HepG2 (cell line): Measurements from ENCODE around the gene HS3ST3B1. TPM values are rescaled to one million over a fixed set of nuclear protein-coding genes. Genes with fewer than 3 reads are reported as not detected.
A peak's percentile ranks its signal among the peaks of the same experiment; 100 is the strongest.

Source experiments
- ATAC-seq: fragments of 200-7000 bp; cut with Tn5 transposase; 3 replicates; pipeline ENCODE4 v1.9.1; 2020; ENCODE audit warnings: mild to moderate bottlenecking, moderate library complexity
- BruUV-seq: library from RNA; stranded (reverse); fragments of 400-500 nt; replicated peaks from 2 replicates; lab custom pipeline; 2021; lab: Mats Ljungman, UMichigan
- CTCF ChIA-PET: fragments of 300-600 bp; formaldehyde crosslinking; extraction: SDS; loops from one replicate; lab custom pipeline; 2021; ENCODE audit warnings: low total read pairs, inconsistent platforms, low intra/inter-chr PET ratio; lab: Yijun Ruan, JAX
- POLR2A ChIA-PET: fragments of 350-600 bp; sonication (Branson Sonifier 250); formaldehyde crosslinking; loops from one replicate; lab custom pipeline; 2020; ENCODE audit warnings: antibody characterized with exemption, inconsistent platforms; lab: Yijun Ruan, JAX
- DNase-seq: peaks from one replicate; pipeline ENCODE4 v3.0.0-alpha.2; 2015; ENCODE audit warnings: low spot score
- FAIRE-seq: peaks from 3 replicates; lab custom pipeline; 2011; peaks lifted over from hg19 to GRCh38; lab: Jason Lieb, UNC
- H2AFZ ChIP-seq: one replicate; pipeline ENCODE4 v1.6.1; 2011; ENCODE audit warnings: low read length, inconsistent platforms
- H3K27ac ChIP-seq: fragments of 300-600 bp; 3 replicates; pipeline ENCODE4 v1.8.0; 2011; ENCODE audit warnings: mixed run types, mild to moderate bottlenecking, mixed read lengths, low read length, inconsistent platforms; ENCODE audit not compliant: insufficient read depth; ENCODE audit errors: extremely low read length
- H3K27me3 ChIP-seq, 2 experiments: fragments of 200-600 bp in 1 of 2; 2 replicates in 1 of 2; 3 replicates in 1 of 2; pipeline versions ENCODE4 v1.6.0 to v1.8.0; 2011; ENCODE audit warnings: low read length in 2 of 2, mild to moderate bottlenecking in 2 of 2, moderate library complexity in 2 of 2, inconsistent platforms in 1 of 2; ENCODE audit not compliant: insufficient read depth in 2 of 2, control insufficient read depth in 1 of 2
- H3K36me3 ChIP-seq, 2 experiments: fragments of 200-600 bp in 1 of 2; replicated peaks in 1 of 2; 2 replicates in 1 of 2; 3 replicates in 1 of 2; pipeline versions ENCODE4 v1.5.1 to v1.8.0; 2011; ENCODE audit warnings: low read length in 2 of 2, inconsistent platforms in 1 of 2; ENCODE audit not compliant: insufficient read depth in 2 of 2, control insufficient read depth in 1 of 2
- H3K4me1 ChIP-seq: 2 replicates; pipeline ENCODE4 v1.5.1; 2012; ENCODE audit warnings: low read length, inconsistent platforms; ENCODE audit not compliant: insufficient read depth
- H3K4me2 ChIP-seq: 2 replicates; pipeline ENCODE4 v1.6.0; 2011; ENCODE audit warnings: low read depth, low read length, inconsistent platforms
- H3K4me3 ChIP-seq, 3 experiments: fragments of 200-600 bp in 1 of 3; sonication (generic), shearing (Covaris generic) in 1 of 3; replicated peaks in 1 of 3; 2 replicates each; pipeline ENCODE4 v1.5.1; 2011 to 2016; ENCODE audit warnings: low read length in 3 of 3, inconsistent platforms in 2 of 3, low read depth in 2 of 3, mild to moderate bottlenecking in 2 of 3, control low read depth in 1 of 3, mixed read lengths in 1 of 3; ENCODE audit not compliant: insufficient read depth in 1 of 3
- H3K79me2 ChIP-seq: one replicate; pipeline ENCODE4 v1.6.1; 2011; ENCODE audit warnings: low read length, inconsistent platforms; ENCODE audit not compliant: insufficient read depth
- H3K9ac ChIP-seq: 2 replicates; pipeline ENCODE4 v1.6.0; 2011; ENCODE audit warnings: mild to moderate bottlenecking, low read depth, low read length, inconsistent platforms; ENCODE audit not compliant: insufficient read depth
- H3K9me3 ChIP-seq: 2 replicates; pipeline ENCODE4 v1.5.1; 2012; ENCODE audit warnings: mild to moderate bottlenecking, low read length
- H4K20me1 ChIP-seq: 2 replicates; pipeline ENCODE4 v1.6.0; 2011; ENCODE audit warnings: inconsistent platforms, mild to moderate bottlenecking, low read length, moderate library complexity; ENCODE audit not compliant: insufficient read depth
- CREBL2 ChIP-seq: sonication (generic); formaldehyde crosslinking; IDR thresholded peaks from 2 replicates; pipeline ENCODE4 v1.8.1; 2023; ENCODE audit warnings: missing genetic modification reagents, mild to moderate bottlenecking, borderline replicate concordance
- MED8 ChIP-seq: sonication (generic); formaldehyde crosslinking; IDR thresholded peaks from 2 replicates; pipeline ENCODE4 v1.8.1; 2023; ENCODE audit warnings: mild to moderate bottlenecking, missing genetic modification reagents; ENCODE audit not compliant: insufficient replicate concordance
- MTF1 ChIP-seq: sonication (generic); formaldehyde crosslinking; IDR thresholded peaks from 2 replicates; pipeline ENCODE4 v1.5.0; 2020; ENCODE audit warnings: missing genetic modification reagents
- NCOA2 ChIP-seq: sonication (generic); formaldehyde crosslinking; IDR thresholded peaks from 2 replicates; pipeline ENCODE4 v1.8.0; 2022; ENCODE audit warnings: inconsistent platforms
- PITX1 ChIP-seq: sonication (generic); formaldehyde crosslinking; IDR thresholded peaks from 2 replicates; pipeline ENCODE4 v1.5.1; 2020; ENCODE audit warnings: mild to moderate bottlenecking, missing genetic modification reagents
- SIN3B ChIP-seq: fragments of 150-350 bp; IDR thresholded peaks from 2 replicates; pipeline ENCODE4 v1.6.1; 2014; ENCODE audit warnings: low read length
- SYNCRIP ChIP-seq: fragments of 200-400 bp; formaldehyde crosslinking; IDR thresholded peaks from 2 replicates; pipeline ENCODE4 v1.6.1; 2018; ENCODE audit warnings: mild to moderate bottlenecking, low read depth, low read length; ENCODE audit not compliant: insufficient read depth
- ZBTB1 ChIP-seq: sonication (generic); formaldehyde crosslinking; IDR thresholded peaks from 2 replicates; pipeline ENCODE4 v1.4.0; 2020; ENCODE audit warnings: missing genetic modification reagents, borderline replicate concordance
- ZFAT ChIP-seq: sonication (generic); formaldehyde crosslinking; conservative IDR thresholded peaks from 2 replicates; pipeline ENCODE4 v1.8.1; 2023; ENCODE audit warnings: missing genetic modification reagents, inconsistent platforms
- ZMYM3 ChIP-seq: sonication (generic); formaldehyde crosslinking; IDR thresholded peaks from 2 replicates; pipeline ENCODE4 v1.5.1; 2020; ENCODE audit warnings: mild to moderate bottlenecking, missing genetic modification reagents
- ZNF10 ChIP-seq: sonication (generic); formaldehyde crosslinking; IDR thresholded peaks from 2 replicates; pipeline ENCODE4 v1.4.0; 2020; ENCODE audit warnings: mild to moderate bottlenecking, low read depth, missing genetic modification reagents, borderline replicate concordance
- ZNF30 ChIP-seq: sonication (generic); formaldehyde crosslinking; IDR thresholded peaks from 2 replicates; pipeline ENCODE4 v1.5.0; 2020; ENCODE audit warnings: mild to moderate bottlenecking, missing genetic modification reagents
- ZNF609 ChIP-seq: sonication (generic); formaldehyde crosslinking; IDR thresholded peaks from 2 replicates; pipeline ENCODE4 v1.4.0; 2020; ENCODE audit warnings: mild to moderate bottlenecking, missing genetic modification reagents, borderline replicate concordance
- WGBS: methylation state at CpG from one replicate; pipeline ENCODE4 v1.1.6; 2017; ENCODE audit warnings: low lambda C conversion rate; 5-methylcytosine and 5-hydroxymethylcytosine counted together
- in situ Hi-C: cut with HindIII; loops from 2 replicates; pipeline ENCODE4 v1.10.0; 2017; ENCODE audit warnings: low pct_unique_long_range_greater_than_20kb; ENCODE audit not compliant: extremely low pct_ligation_motif_present
- intact Hi-C: fragments of 100-400 bp; cut with micrococcal nuclease; formaldehyde crosslinking; loops from one replicate; pipeline ENCODE4 v1.10.0; 2022; ENCODE audit not compliant: unreplicated experiment
- polyA plus RNA-seq, 8 experiments: library from polyadenylated mRNA; depleted of rRNA in 3 of 8; stranded (reverse) in 7 of 8; unstranded in 1 of 8; fragments of >200 nt; fragmentation: Illumina TruSeq in 4 of 8; extraction: Trizol in 4 of 8; gene quantifications; 2 replicates each; pipeline versions ENCODE4 v1.2.1 to v1.2.3, GENCODE V29; 2011 to 2016; ENCODE audit warnings: low read depth in 4 of 8, missing spikeins in 1 of 8, mixed read lengths in 1 of 8; ENCODE audit not compliant: insufficient read depth in 1 of 8
- total RNA-seq, 5 experiments: library from RNA; depleted of rRNA; stranded (reverse); fragments of >200 nt; fragmentation: Illumina TruSeq; extraction: Trizol; gene quantifications; 2 replicates each; pipeline ENCODE4 v1.2.3, GENCODE V29; 2016; ENCODE audit warnings: low read depth in 1 of 5

Gene HS3ST3B1
- total and polyA plus RNA-seq, 2 of the 13 experiments (the other 11 are each of a cell fraction or from before 2014, with no cell fraction given), result 15.7 to 39.5 TPM

DNA sequence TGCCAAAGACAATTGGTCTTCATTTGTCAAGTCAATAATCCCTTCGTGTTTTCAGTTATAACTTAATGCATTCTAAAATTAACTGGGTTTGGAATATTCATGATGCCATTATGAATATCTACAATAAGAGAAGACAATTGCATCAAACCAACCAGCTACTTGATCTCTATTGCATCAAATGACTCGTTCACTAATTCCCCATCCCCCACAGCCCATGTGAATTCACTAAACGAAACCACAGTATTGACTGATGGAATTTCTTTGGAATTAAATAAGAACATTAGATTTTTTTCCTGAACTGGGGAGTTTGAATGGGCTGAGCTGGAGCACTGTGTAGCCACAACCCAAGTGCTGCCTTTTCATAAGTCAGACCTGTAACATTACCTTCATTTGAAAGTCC lies 65.3 kb downstream of the HS3ST3B1 start:
- no TSS peak for BruUV-seq
- H4K20me1 ChIP-seq, result no peaks in the 10 kb centered on the region
- DNase-seq (no peak), ATAC-seq (no peak)
- POLR2A ChIA-PET, result no interaction called here
- in situ Hi-C loops, result no loop called here
- no peaks in the 10 kb centered on the region for H3K79me2 ChIP-seq
- no peak overlapping the region for H3K4me2 ChIP-seq
- no peaks in the 10 kb centered on the region for H3K27me3 ChIP-seq
- no peak overlapping the region for H2AFZ ChIP-seq
- H3K4me1 ChIP-seq, result peaks cover 70% of the 10 kb centered on the region
- TF ChIP-seq SIN3B (no peak), ZNF10 (CRISPR knock-in tag) (no peak), ZBTB1 (CRISPR knock-in tag) (no peak), CREBL2 (CRISPR knock-in tag) (no peak), MED8 (CRISPR knock-in tag) (no peak), ZFAT (CRISPR knock-in tag) (no peak)
- TF ChIP-seq, all 625 proteins: peak for 0
- Histone ChIP-seq H3K9me3 (no peaks in the 10 kb centered on the region), H3K4me3 (no peak overlapping the region), H3K36me3 (no peaks in the 10 kb centered on the region), H3K27ac (no peak overlapping the region), H3K9ac (no peak overlapping the region)
- CTCF ChIA-PET, result no interaction called here
- FAIRE-seq, result no peak
- 77% methylated on average over 3 of the region's 3 CpGs for WGBS
- intact Hi-C loops, result no loop called here

DNA sequence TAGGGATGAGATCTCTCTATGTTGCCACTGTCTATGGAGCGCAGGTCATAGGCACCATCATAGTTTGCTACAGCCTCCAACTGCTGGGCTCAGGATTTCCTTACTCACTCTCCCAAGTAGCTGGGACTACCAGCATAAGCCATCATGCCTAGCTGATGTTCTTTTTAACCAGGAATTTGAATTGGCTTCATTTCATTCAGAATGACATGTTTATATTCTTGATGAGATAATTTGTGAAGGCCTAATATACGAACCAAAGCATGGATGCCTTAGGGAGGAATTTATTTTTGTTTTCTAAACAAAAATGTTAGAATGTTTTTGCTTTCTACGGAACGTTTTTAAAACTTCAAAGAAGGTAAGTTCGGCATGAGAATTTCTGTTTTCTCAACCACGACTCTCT lies 71.6 kb downstream of the HS3ST3B1 start:
- Histone ChIP-seq H3K4me3 (peak overlapping the region; percentile 41 to 54 (median 43); a peak in 5 of 6 replicates), H2AFZ (no peak overlapping the region), H3K36me3 (no peaks in the 10 kb centered on the region), H3K4me2 (peak overlapping the region; percentile 91), H4K20me1 (peaks cover 3% of the 10 kb centered on the region; the same call in 1 of the 2 replicates), H3K9me3 (no peaks in the 10 kb centered on the region), H3K27me3 (no peaks in the 10 kb centered on the region; a peak in 1 of 5 replicates), H3K79me2 (peaks cover 37% of the 10 kb centered on the region), H3K9ac (peak overlapping the region; percentile 88), H3K4me1 (peaks cover 50% of the 10 kb centered on the region), H3K27ac (peak overlapping the region; percentile 99)
- ATAC-seq (peak; percentile 6; the same call in 1 of the 3 replicates), DNase-seq (no peak), FAIRE-seq (no peak)
- BruUV-seq, result no TSS peak
- WGBS, result 11% methylated on average over 6 of the region's 6 CpGs
- CTCF ChIA-PET, result no interaction called here
- intact Hi-C loops, result loop anchor here (1.0 to 10.0 kb wide), 3 partner anchors 10 to 778 kb away; partner anchors contain the start of gene HS3ST3B1
- in situ Hi-C loops, result loop anchor here (5.0 kb wide), 1 partner anchor 65 kb away; no protein-coding TSS in a partner anchor
- POLR2A ChIA-PET, result interaction anchor here (0.6 to 5.7 kb wide), 12 partner anchors 10 to 102 kb away, joined by 3 to 288 read pairs (median 29); partner anchors contain the start of gene HS3ST3B1
- TF ChIP-seq PITX1 (CRISPR knock-in tag) (no peak), ZMYM3 (CRISPR knock-in tag) (no peak), ZNF609 (CRISPR knock-in tag) (no peak), NCOA2 (CRISPR knock-in tag) (no peak), MTF1 (CRISPR knock-in tag) (no peak), SYNCRIP (no peak), ZNF30 (no peak)
